Neuronal stem cell (in vitro differentiated cells): ENCODE results near the gene P3H2.

Experiments used
- DNase-seq: peaks from one replicate; pipeline ENCODE4 v3.0.0-alpha.2; 2013; ENCODE audit warnings: low spot score
- H2AFZ ChIP-seq: one replicate; pipeline ENCODE4 v1.6.1; 2013; ENCODE audit warnings: mild to moderate bottlenecking, low read length, inconsistent platforms
- H2AK5ac ChIP-seq: 2 replicates; pipeline ENCODE4 v1.6.1; 2013; ENCODE audit warnings: low read depth, mild to moderate bottlenecking, inconsistent platforms, low read length, moderate library complexity, mixed read lengths
- H2BK120ac ChIP-seq: 2 replicates; pipeline ENCODE4 v1.6.1; 2013; ENCODE audit warnings: low read depth, mild to moderate bottlenecking, inconsistent platforms, low read length, moderate library complexity, mixed read lengths
- H2BK12ac ChIP-seq: one replicate; pipeline ENCODE4 v1.6.1; 2013; ENCODE audit warnings: low read length, inconsistent platforms
- H2BK15ac ChIP-seq: 2 replicates; pipeline ENCODE4 v1.6.1; 2013; ENCODE audit warnings: mild to moderate bottlenecking, low read length, inconsistent platforms, mixed read lengths
- H2BK5ac ChIP-seq: one replicate; pipeline ENCODE4 v1.6.1; 2013; ENCODE audit warnings: inconsistent platforms, mild to moderate bottlenecking, low read length, moderate library complexity
- H3K14ac ChIP-seq: one replicate; pipeline ENCODE4 v1.6.1; 2013; ENCODE audit warnings: low read length, inconsistent platforms
- H3K18ac ChIP-seq: 2 replicates; pipeline ENCODE4 v1.6.1; 2013; ENCODE audit warnings: low read length, inconsistent platforms
- H3K23ac ChIP-seq: 2 replicates; pipeline ENCODE4 v1.6.1; 2013; ENCODE audit warnings: low read depth, mild to moderate bottlenecking, mixed read lengths, low read length, inconsistent platforms; ENCODE audit not compliant: poor library complexity
- H3K27ac ChIP-seq: replicated peaks from 3 replicates; pipeline ENCODE4 v1.5.1; 2013; ENCODE audit warnings: low read length, inconsistent platforms
- H3K27me3 ChIP-seq, 3 experiments: 2 replicates each; pipeline ENCODE4 v1.6.1; 2013; ENCODE audit warnings: low read length in 3 of 3, mild to moderate bottlenecking in 2 of 3, inconsistent platforms in 1 of 3, low read depth in 1 of 3, mixed read lengths in 1 of 3, moderate library complexity in 1 of 3; ENCODE audit not compliant: control insufficient read depth in 3 of 3, insufficient read depth in 3 of 3
- H3K36me3 ChIP-seq, 2 donors: replicated peaks in 1 of 2; 2 replicates each; pipeline ENCODE4 v1.6.1; 2013; ENCODE audit warnings: low read length in 2 of 2; ENCODE audit not compliant: control insufficient read depth in 2 of 2, insufficient read depth in 2 of 2
- H3K4ac ChIP-seq: 2 replicates; pipeline ENCODE4 v1.6.1; 2013; ENCODE audit warnings: inconsistent platforms, mild to moderate bottlenecking, low read length, moderate library complexity
- H3K4me1 ChIP-seq, 2 donors: 1 replicate in 1 of 2; 2 replicates in 1 of 2; pipeline ENCODE4 v1.6.1; 2013; ENCODE audit warnings: low read length in 2 of 2, low read depth in 1 of 2; ENCODE audit not compliant: control insufficient read depth in 2 of 2, insufficient read depth in 1 of 2
- H3K4me2 ChIP-seq: one replicate; pipeline ENCODE4 v1.6.1; 2013; ENCODE audit warnings: mild to moderate bottlenecking, low read length, inconsistent platforms; ENCODE audit not compliant: insufficient read depth, poor library complexity, severe bottlenecking
- H3K4me3 ChIP-seq, 2 donors: 2 replicates each; pipeline ENCODE4 v1.5.1; 2013; ENCODE audit warnings: low read length in 2 of 2, mild to moderate bottlenecking in 2 of 2, inconsistent platforms in 1 of 2, moderate library complexity in 1 of 2
- H3K79me1 ChIP-seq: one replicate; pipeline ENCODE4 v1.6.1; 2013; ENCODE audit warnings: low read depth, mild to moderate bottlenecking, inconsistent platforms, low read length, moderate library complexity
- H3K9ac ChIP-seq: one replicate; pipeline ENCODE4 v1.6.1; 2013; ENCODE audit warnings: mild to moderate bottlenecking, low read depth, low read length, inconsistent platforms; ENCODE audit not compliant: poor library complexity
- H3K9me3 ChIP-seq, 2 donors: replicated peaks in 1 of 2; 2 replicates each; pipeline versions ENCODE3 to v1.6.1; 2013; ENCODE audit warnings: low read length in 2 of 2, mild to moderate bottlenecking in 2 of 2, inconsistent platforms in 1 of 2, low read depth in 1 of 2, mixed read lengths in 1 of 2, moderate library complexity in 1 of 2; ENCODE audit not compliant: control insufficient read depth in 2 of 2, insufficient read depth in 1 of 2
- H4K8ac ChIP-seq: one replicate; pipeline ENCODE4 v1.6.1; 2013; ENCODE audit warnings: low read depth, mild to moderate bottlenecking, inconsistent platforms, low read length, moderate library complexity
- H4K91ac ChIP-seq: one replicate; pipeline ENCODE4 v1.6.1; 2013; ENCODE audit warnings: low read length, low read depth, mild to moderate bottlenecking, inconsistent platforms; ENCODE audit not compliant: poor library complexity
- WGBS, 2 donors: extraction: QIAGEN DNeasy Blood & Tissue Kit; methylation state at CpG; one replicate each; pipeline ENCODE4 v1.1.7; 2013; ENCODE audit warnings: missing lambda C conversion rate in 2 of 2, mixed read lengths in 1 of 2; ENCODE audit not compliant: insufficient read length in 2 of 2, insufficient replicate concordance in 1 of 2; ENCODE audit errors: extremely low coverage in 2 of 2; 5-methylcytosine and 5-hydroxymethylcytosine counted together

Gene P3H2

DNA sequence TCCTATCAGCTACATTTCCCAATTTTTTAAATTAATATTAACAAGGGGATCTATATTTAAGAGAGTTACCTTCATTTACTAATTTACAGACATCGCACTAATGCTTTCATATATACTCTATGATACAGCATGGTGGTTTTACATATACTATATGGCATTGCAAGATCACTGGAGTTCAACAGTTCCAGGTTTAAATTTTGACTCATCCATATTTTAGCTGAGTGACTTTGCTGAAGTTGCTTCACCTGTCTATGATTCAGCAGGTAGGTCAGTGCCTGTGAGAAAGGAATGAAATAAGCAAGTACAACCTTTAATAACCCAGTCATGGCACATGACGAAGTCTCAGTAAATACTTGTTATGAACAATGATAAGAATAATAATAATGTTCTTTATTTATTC, 211.1 kb downstream of the P3H2 start:
- WGBS, 2 donors = no CpG with 5 or more reads among the region's 2 CpGs
- Histone ChIP-seq H2AFZ (no peak overlapping the region), H3K23ac (no peak overlapping the region)

DNA sequence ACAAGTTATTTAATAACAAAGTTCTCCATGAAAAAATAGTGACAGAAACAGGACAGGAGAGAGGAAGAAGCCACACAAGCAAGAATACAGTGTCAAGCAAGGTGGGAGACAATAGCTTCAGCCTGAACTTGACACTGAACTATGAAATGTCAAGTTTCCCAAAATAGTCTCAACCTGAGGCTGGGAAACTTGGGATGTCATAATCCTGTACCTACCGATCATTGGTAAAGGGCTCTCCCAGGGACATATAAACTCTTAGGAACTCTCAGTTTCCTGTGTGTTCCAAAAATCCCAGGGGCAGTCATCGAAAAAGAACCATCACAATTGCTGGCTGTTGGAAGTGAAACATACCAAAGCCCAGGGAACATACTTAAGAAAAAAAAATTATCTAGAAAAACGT, 211.6 kb downstream of the P3H2 start:
- Histone ChIP-seq H2BK5ac (no peak overlapping the region), H3K79me1 (no peaks in the 10 kb centered on the region), H3K4me1 (peaks cover 0 to 2% of the 10 kb centered on the region in 2 donors), H4K8ac (no peak overlapping the region), H3K9me3 (no peaks in the 10 kb centered on the region), H3K4me3 (no peak overlapping the region), H2BK120ac (no peak overlapping the region), H2AK5ac (no peak overlapping the region), H3K4ac (no peak overlapping the region), H4K91ac (no peak overlapping the region), H3K27ac (no peak overlapping the region), H3K14ac (no peak overlapping the region), H2BK15ac (no peak overlapping the region), H3K4me2 (no peak overlapping the region), H2AFZ (no peak overlapping the region), H3K27me3 (no peaks in the 10 kb centered on the region), H3K18ac (no peak overlapping the region), H2BK12ac (no peak overlapping the region), H3K36me3 (no peaks in the 10 kb centered on the region), H3K9ac (no peak overlapping the region), H3K23ac (no peak overlapping the region)
- no peak for DNase-seq
- no CpG with 5 or more reads among the region's 3 CpGs for WGBS, 2 donors

More for the DNA sequence above, 211.1 kb downstream of the P3H2 start:
- Histone ChIP-seq H4K8ac (no peak overlapping the region), H3K4me2 (no peak overlapping the region), H3K18ac (no peak overlapping the region), H3K9ac (no peak overlapping the region), H3K36me3 (no peaks in the 10 kb centered on the region), H2BK12ac (no peak overlapping the region), H3K4ac (no peak overlapping the region), H3K4me1 (peaks cover 0 to 2% of the 10 kb centered on the region in 2 donors), H3K9me3 (no peaks in the 10 kb centered on the region), H3K14ac (no peak overlapping the region), H2BK15ac (no peak overlapping the region), H2BK5ac (no peak overlapping the region), H3K4me3 (no peak overlapping the region), H2BK120ac (no peak overlapping the region), H3K27ac (no peak overlapping the region), H3K27me3 (no peaks in the 10 kb centered on the region), H2AK5ac (no peak overlapping the region), H4K91ac (no peak overlapping the region), H3K79me1 (no peaks in the 10 kb centered on the region)
- no peak for DNase-seq

DNA sequence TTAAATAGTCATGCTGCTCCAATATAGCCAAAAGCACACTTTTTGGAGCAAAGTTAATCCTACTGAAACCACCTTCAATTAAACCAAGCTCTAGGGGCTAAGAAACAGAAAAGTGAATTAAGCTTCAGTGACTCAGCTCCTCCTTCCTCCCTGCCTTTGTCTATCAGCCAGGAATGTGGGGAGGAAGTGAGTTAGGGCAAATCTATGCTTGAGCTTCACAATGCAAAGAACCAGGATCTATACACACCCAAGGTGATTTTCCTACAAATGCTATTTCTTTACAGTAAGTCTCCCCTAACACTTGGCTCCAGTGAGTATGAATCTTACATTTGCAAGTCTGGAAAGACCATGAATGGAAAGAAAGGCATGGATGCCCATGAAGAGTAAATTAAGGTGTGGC, 212.1 kb downstream of the P3H2 start:
- Histone ChIP-seq H3K4me1 (peaks cover 0 to 2% of the 10 kb centered on the region in 2 donors), H4K91ac (no peak overlapping the region), H3K4ac (no peak overlapping the region), H3K79me1 (no peaks in the 10 kb centered on the region), H2BK15ac (no peak overlapping the region), H4K8ac (no peak overlapping the region), H3K9me3 (no peaks in the 10 kb centered on the region), H3K36me3 (no peaks in the 10 kb centered on the region), H3K4me2 (no peak overlapping the region), H2BK5ac (no peak overlapping the region), H2AFZ (no peak overlapping the region), H3K18ac (no peak overlapping the region), H3K27me3 (no peaks in the 10 kb centered on the region), H3K23ac (no peak overlapping the region), H3K4me3 (no peak overlapping the region), H2BK12ac (no peak overlapping the region), H2AK5ac (no peak overlapping the region), H2BK120ac (no peak overlapping the region), H3K27ac (no peak overlapping the region), H3K9ac (no peak overlapping the region), H3K14ac (no peak overlapping the region)
- DNase-seq = no peak

DNA sequence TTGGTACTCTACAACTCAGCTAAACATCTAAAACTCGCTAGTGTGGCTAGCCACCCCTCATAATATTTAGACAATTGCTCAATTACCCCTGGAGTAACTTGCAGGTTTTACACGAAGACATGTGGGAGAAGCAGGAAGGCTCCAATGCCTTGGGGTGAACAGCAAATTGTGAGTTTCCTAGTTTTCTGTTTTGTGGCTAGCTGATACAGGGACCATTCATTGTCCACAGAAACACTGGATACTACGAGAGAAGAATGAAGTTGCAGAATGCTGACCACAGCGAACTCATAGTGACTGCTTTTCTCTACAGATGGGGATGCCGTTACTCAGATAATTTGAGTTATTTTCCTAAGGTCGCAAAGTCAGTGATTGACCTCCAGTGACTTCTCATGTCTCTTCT, 212.9 kb downstream of the P3H2 start:
- H2BK120ac ChIP-seq = no peak overlapping the region
- H3K18ac ChIP-seq = no peak overlapping the region
- H2AK5ac ChIP-seq = no peak overlapping the region
- no peaks in the 10 kb centered on the region for H3K27me3 ChIP-seq
- H3K4ac ChIP-seq = no peak overlapping the region
- no peaks in the 10 kb centered on the region for H3K36me3 ChIP-seq
- no peak overlapping the region for H3K4me2 ChIP-seq
- no peak overlapping the region for H2BK5ac ChIP-seq
- H2BK15ac ChIP-seq = no peak overlapping the region
- H2AFZ ChIP-seq = no peak overlapping the region
- no peak overlapping the region for H4K8ac ChIP-seq
- no peak overlapping the region for H3K23ac ChIP-seq
- H3K9me3 ChIP-seq = no peaks in the 10 kb centered on the region
- no peak for DNase-seq
- H3K4me3 ChIP-seq = no peak overlapping the region
- no peak overlapping the region for H4K91ac ChIP-seq
- peaks cover 0 to 2% of the 10 kb centered on the region in 2 donors for H3K4me1 ChIP-seq
- H3K9ac ChIP-seq = no peak overlapping the region
- no peaks in the 10 kb centered on the region for H3K79me1 ChIP-seq
- no peak overlapping the region for H2BK12ac ChIP-seq
- no peak overlapping the region for H3K27ac ChIP-seq
- H3K14ac ChIP-seq = no peak overlapping the region
- no CpG with 5 or more reads among the region's 6 CpGs for WGBS, 2 donors
